Measurements from ENCODE around the gene GPHN.
"Not testable (repeated sequence)": the region's sequence is repeated elsewhere in the genome, so short reads cannot be mapped to it uniquely, and the experiment has no call there.

DNA sequence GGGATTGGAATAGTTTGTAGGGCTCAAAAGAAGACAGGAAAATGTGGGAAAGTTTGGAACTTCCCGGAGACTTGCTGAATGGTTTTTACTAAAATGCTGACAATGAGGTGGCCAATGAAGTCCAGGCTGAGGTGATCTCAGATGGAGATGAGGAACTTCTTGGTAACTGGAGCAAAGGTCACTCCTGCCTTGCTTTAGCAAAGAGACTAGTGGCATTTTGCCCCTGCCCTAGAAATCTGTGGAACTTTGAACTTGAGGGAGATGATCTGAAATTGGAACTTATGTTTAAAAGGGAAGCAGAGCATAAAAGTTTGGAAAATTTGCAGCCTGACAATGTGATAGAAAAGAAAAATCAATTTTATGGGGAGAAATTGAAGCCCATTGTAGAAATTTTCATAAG lies 223.4 kb downstream of the GPHN start:
- TF ChIP-seq CTCF, POLR2A (IDR thresholded peaks at IDR 0.05): not testable (repeated sequence)

Measured in heart left ventricle (tissue), 13 donors.